Neural cell (in vitro differentiated cells): ENCODE results near the gene VPS54. TPM values are rescaled to one million over a fixed set of nuclear protein-coding genes. Genes with fewer than 3 reads are reported as not detected.

Experiments
- H2AFZ ChIP-seq: fragments of 200-600, 300-800 bp; sonication (generic), shearing (Covaris generic); 2 replicates; pipeline ENCODE4 v1.6.0; 2014; ENCODE audit warnings: low read depth, mild to moderate bottlenecking, antibody characterized with exemption, low read length, moderate library complexity
- H3F3A ChIP-seq: fragments of 200-600 bp; shearing (Covaris generic); 2 replicates; pipeline ENCODE4 v1.6.1; 2016; ENCODE audit warnings: mild to moderate bottlenecking, moderate library complexity, mixed read lengths, antibody characterized with exemption, low read length; ENCODE audit not compliant: insufficient read depth, poor library complexity, severe bottlenecking
- H3K27ac ChIP-seq: fragments of 200-600, 300-800 bp; sonication (generic), shearing (Covaris generic); 2 replicates; pipeline ENCODE4 v1.5.1; 2014; ENCODE audit warnings: mild to moderate bottlenecking, low read length, moderate library complexity
- H3K27me3 ChIP-seq: fragments of 300-800, 200-600 bp; sonication (generic), shearing (Covaris generic); 2 replicates; pipeline ENCODE4 v1.6.0; 2014; ENCODE audit warnings: mild to moderate bottlenecking, low read depth, low read length, moderate library complexity; ENCODE audit not compliant: insufficient read depth
- H3K36me3 ChIP-seq: fragments of 300-800, 200-600 bp; sonication (generic), shearing (Covaris generic); 2 replicates; pipeline ENCODE4 v1.5.1; 2014; ENCODE audit warnings: mild to moderate bottlenecking, antibody characterized with exemption, low read length, moderate library complexity; ENCODE audit not compliant: insufficient read depth
- H3K4me2 ChIP-seq: fragments of 300-800, 200-600 bp; sonication (generic), shearing (Covaris generic); 2 replicates; pipeline ENCODE4 v1.6.0; 2014; ENCODE audit warnings: mild to moderate bottlenecking, low read length
- H3K4me3 ChIP-seq: fragments of 300-800, 200-600 bp; sonication (generic), shearing (Covaris generic); 2 replicates; pipeline ENCODE4 v1.5.1; 2014; ENCODE audit warnings: mild to moderate bottlenecking, low read length, moderate library complexity
- H3K79me2 ChIP-seq: fragments of 200-600 bp; shearing (Covaris generic); replicated peaks from 2 replicates; pipeline ENCODE4 v1.6.0; 2014; ENCODE audit warnings: mild to moderate bottlenecking, low read length, moderate library complexity; ENCODE audit not compliant: insufficient read depth
- H3K9ac ChIP-seq: fragments of 300-800, 200-600 bp; sonication (generic), shearing (Covaris generic); 2 replicates; pipeline ENCODE4 v1.6.1; 2016; ENCODE audit warnings: mild to moderate bottlenecking, low read length, mixed read lengths
- H3K9me2 ChIP-seq: fragments of 200-600 bp; shearing (Covaris generic); 2 replicates; pipeline ENCODE4 v1.6.1; 2016; ENCODE audit warnings: mild to moderate bottlenecking, low read length, mixed read lengths; ENCODE audit not compliant: insufficient read depth
- H3K9me3 ChIP-seq: fragments of 200-600, 300-800 bp; sonication (generic), shearing (Covaris generic); 2 replicates; pipeline ENCODE4 v1.6.1; 2016; ENCODE audit warnings: mild to moderate bottlenecking, mixed run types, low read length, moderate library complexity, mixed read lengths
- H4K20me1 ChIP-seq: fragments of 200-600 bp; shearing (Covaris generic); 2 replicates; pipeline ENCODE4 v1.6.1; 2016; ENCODE audit warnings: mild to moderate bottlenecking, mixed run types; ENCODE audit not compliant: insufficient read depth
- EP300 ChIP-seq: fragments of 450-650 bp; conservative IDR thresholded peaks from 2 replicates; pipeline ENCODE4 v1.6.1; 2014; ENCODE audit warnings: antibody characterized with exemption, mild to moderate bottlenecking, moderate library complexity; ENCODE audit not compliant: poor library complexity, severe bottlenecking
- EZH2 ChIP-seq: fragments of 200-600, 300-800 bp; shearing (Covaris generic), sonication (generic); IDR thresholded peaks from 2 replicates; pipeline ENCODE4 v1.6.1; 2014; ENCODE audit warnings: antibody characterized with exemption, low read length, borderline replicate concordance, mild to moderate bottlenecking; ENCODE audit not compliant: insufficient read depth, poor library complexity, severe bottlenecking
- MXI1 ChIP-seq: fragments of 450-650 bp; conservative IDR thresholded peaks from 2 replicates; pipeline ENCODE4 v1.6.1; 2014; ENCODE audit warnings: antibody characterized with exemption, mild to moderate bottlenecking; ENCODE audit not compliant: poor library complexity, severe bottlenecking
- POLR2AphosphoS5 ChIP-seq: IDR thresholded peaks from 2 replicates; pipeline ENCODE4 v1.6.1; 2012
- RAD21 ChIP-seq: fragments of 450-650 bp; conservative IDR thresholded peaks from 2 replicates; pipeline ENCODE4 v1.6.1; 2014; ENCODE audit warnings: antibody characterized with exemption, mild to moderate bottlenecking, moderate library complexity
- REST ChIP-seq: IDR thresholded peaks from 2 replicates; pipeline ENCODE4 v1.6.1; 2012; ENCODE audit warnings: borderline replicate concordance
- SMC3 ChIP-seq: fragments of 450-650 bp; conservative IDR thresholded peaks from 2 replicates; pipeline ENCODE4 v1.6.1; 2014; ENCODE audit warnings: antibody characterized with exemption, mild to moderate bottlenecking, moderate library complexity; ENCODE audit not compliant: poor library complexity
- TAF1 ChIP-seq: IDR thresholded peaks from 2 replicates; pipeline ENCODE4 v1.6.1; 2012; ENCODE audit warnings: low read depth
- polyA plus RNA-seq: library from polyadenylated mRNA; depleted of rRNA; stranded (reverse); fragments of >200 nt; gene quantifications from 2 replicates; pipeline ENCODE4 v1.2.3, GENCODE V29; 2014
- TF ChIP-seq, protein P1 (sequence below): fragments of 450-650 bp; IDR thresholded peaks from 2 replicates; pipeline ENCODE4 v1.5.1; 2014; ENCODE audit warnings: antibody characterized with exemption, mild to moderate bottlenecking, moderate library complexity; ENCODE audit not compliant: poor library complexity, severe bottlenecking

Gene VPS54
- polyA plus RNA-seq, 1 donor from 2014 or later, result 34.2 TPM

GRCh38 chr2:63850649-63851048, 168.6 kb downstream of the VPS54 start:
- Histone ChIP-seq H4K20me1 (no peaks in the 10 kb centered on the region), H3K27me3 (no peaks in the 10 kb centered on the region), H3K79me2 (peaks cover 11% of the 10 kb centered on the region), H3K36me3 (no peaks in the 10 kb centered on the region), H3F3A (no peaks in the 10 kb centered on the region), H3K4me3 (no peak overlapping the region), H3K9ac (no peak overlapping the region), H2AFZ (no peak overlapping the region), H3K27ac (no peak overlapping the region), H3K9me3 (no peaks in the 10 kb centered on the region), H3K4me2 (no peak overlapping the region), H3K9me2 (no peaks in the 10 kb centered on the region)
- TF ChIP-seq, protein P1, sequence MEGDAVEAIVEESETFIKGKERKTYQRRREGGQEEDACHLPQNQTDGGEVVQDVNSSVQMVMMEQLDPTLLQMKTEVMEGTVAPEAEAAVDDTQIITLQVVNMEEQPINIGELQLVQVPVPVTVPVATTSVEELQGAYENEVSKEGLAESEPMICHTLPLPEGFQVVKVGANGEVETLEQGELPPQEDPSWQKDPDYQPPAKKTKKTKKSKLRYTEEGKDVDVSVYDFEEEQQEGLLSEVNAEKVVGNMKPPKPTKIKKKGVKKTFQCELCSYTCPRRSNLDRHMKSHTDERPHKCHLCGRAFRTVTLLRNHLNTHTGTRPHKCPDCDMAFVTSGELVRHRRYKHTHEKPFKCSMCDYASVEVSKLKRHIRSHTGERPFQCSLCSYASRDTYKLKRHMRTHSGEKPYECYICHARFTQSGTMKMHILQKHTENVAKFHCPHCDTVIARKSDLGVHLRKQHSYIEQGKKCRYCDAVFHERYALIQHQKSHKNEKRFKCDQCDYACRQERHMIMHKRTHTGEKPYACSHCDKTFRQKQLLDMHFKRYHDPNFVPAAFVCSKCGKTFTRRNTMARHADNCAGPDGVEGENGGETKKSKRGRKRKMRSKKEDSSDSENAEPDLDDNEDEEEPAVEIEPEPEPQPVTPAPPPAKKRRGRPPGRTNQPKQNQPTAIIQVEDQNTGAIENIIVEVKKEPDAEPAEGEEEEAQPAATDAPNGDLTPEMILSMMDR, result no peak
- TF ChIP-seq POLR2AphosphoS5 (no peak), MXI1 (no peak), REST (no peak), SMC3 (no peak), TAF1 (no peak), EZH2 (no peak), EP300 (no peak), RAD21 (no peak)

DNA sequence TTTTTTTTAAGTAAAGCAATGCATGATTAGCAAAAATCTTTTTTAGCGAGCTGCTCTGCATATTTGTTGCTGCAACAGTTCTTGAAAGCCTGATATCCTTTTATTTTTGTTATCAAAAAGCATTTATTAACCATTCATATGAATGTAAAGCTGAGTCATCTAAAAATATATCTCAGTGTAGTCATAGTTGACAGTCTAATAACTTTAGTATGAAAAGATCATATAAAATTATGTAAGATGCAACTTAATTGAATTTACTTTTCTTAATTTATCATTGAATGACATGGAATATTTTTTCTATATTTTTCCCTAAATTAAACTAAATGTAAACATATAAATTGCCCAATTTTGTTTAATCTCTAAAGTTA, 169.0 kb downstream of the VPS54 start:
- H3K4me3 ChIP-seq, result no peak overlapping the region
- H2AFZ ChIP-seq, result no peak overlapping the region
- H3K79me2 ChIP-seq, result peaks cover 14% of the 10 kb centered on the region
- H3K36me3 ChIP-seq, result no peaks in the 10 kb centered on the region
- H4K20me1 ChIP-seq, result no peaks in the 10 kb centered on the region
- no peak overlapping the region for H3K27ac ChIP-seq
- no peaks in the 10 kb centered on the region for H3F3A ChIP-seq
- no peaks in the 10 kb centered on the region for H3K27me3 ChIP-seq
- H3K9ac ChIP-seq, result no peak overlapping the region
- H3K9me3 ChIP-seq, result no peaks in the 10 kb centered on the region
- H3K4me2 ChIP-seq, result no peak overlapping the region
- TF ChIP-seq TAF1, result no peak
- TF ChIP-seq REST, result no peak
- H3K9me2 ChIP-seq, result no peaks in the 10 kb centered on the region
